A673 (cell line): ENCODE results near the gene ASTN2.

Experiments
- EZH2 ChIP-seq: fragments of 200-600 bp; sonication (generic); IDR thresholded peaks from 2 replicates; pipeline ENCODE4 v1.6.1; 2017; ENCODE audit warnings: borderline replicate concordance, low read depth, mild to moderate bottlenecking, mixed read lengths, antibody characterized with exemption, low read length; ENCODE audit not compliant: poor library complexity, severe bottlenecking
- TF ChIP-seq, protein P1 (sequence below): fragments of 300-800, 200-600 bp; sonication (generic); conservative IDR thresholded peaks from 2 replicates; pipeline ENCODE4 v1.5.1; 2017; ENCODE audit warnings: low read depth, mild to moderate bottlenecking, antibody characterized with exemption, low read length, moderate library complexity, mixed read lengths

DNA sequence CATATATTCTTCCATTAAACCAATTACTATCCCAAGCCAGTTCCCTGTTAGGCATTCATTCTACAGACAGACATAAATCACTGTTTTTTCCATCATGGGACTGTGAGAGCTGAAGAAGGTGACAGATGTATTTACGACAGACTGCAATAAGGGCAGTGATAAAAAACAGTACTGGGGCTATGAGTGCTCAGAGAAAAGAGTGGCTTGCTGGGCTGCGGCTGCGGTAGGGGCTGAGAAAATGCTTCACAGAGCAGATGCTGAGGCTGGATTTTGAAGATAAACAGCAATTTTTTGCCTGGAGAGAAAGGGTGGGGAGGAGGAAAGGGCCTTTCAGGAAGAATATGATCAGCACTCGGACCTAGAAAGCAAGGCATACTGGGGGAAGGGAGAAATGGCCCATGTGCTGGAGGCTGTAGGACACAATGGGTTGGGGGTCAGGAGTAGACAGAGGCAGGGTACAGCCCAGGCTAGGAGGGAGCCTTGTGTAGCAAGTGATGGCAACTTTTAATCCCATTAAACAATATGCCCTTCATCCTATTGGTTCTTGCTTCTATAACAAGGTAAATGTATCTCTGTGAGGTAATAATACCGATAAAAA is 279.3 kb downstream of the ASTN2 start:
- TF ChIP-seq, protein P1, sequence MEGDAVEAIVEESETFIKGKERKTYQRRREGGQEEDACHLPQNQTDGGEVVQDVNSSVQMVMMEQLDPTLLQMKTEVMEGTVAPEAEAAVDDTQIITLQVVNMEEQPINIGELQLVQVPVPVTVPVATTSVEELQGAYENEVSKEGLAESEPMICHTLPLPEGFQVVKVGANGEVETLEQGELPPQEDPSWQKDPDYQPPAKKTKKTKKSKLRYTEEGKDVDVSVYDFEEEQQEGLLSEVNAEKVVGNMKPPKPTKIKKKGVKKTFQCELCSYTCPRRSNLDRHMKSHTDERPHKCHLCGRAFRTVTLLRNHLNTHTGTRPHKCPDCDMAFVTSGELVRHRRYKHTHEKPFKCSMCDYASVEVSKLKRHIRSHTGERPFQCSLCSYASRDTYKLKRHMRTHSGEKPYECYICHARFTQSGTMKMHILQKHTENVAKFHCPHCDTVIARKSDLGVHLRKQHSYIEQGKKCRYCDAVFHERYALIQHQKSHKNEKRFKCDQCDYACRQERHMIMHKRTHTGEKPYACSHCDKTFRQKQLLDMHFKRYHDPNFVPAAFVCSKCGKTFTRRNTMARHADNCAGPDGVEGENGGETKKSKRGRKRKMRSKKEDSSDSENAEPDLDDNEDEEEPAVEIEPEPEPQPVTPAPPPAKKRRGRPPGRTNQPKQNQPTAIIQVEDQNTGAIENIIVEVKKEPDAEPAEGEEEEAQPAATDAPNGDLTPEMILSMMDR, result no peak
- no peak for TF ChIP-seq EZH2
